Osteocyte (in vitro differentiated cells): ENCODE data around the gene OR1F1. TPM values are rescaled to one million over a fixed set of nuclear protein-coding genes. Genes with fewer than 3 reads are reported as not detected.
"Not testable (repeated sequence)": the region's sequence is repeated elsewhere in the genome, so short reads cannot be mapped to it uniquely, and the experiment has no call there.

Experiments used
- DNase-seq: peaks from one replicate; pipeline ENCODE4 v3.0.0; 2021; ENCODE audit warnings: mixed read lengths; ENCODE audit not compliant: unreplicated experiment; ENCODE audit errors: extremely low spot score
- H3K27ac Mint-ChIP-seq: one replicate; pipeline ENCODE4 v1.8.0; 2021; ENCODE audit warnings: mild to moderate bottlenecking, mixed read lengths; ENCODE audit not compliant: unreplicated experiment
- H3K27me3 Mint-ChIP-seq: one replicate; pipeline ENCODE4 v1.8.0; 2021; ENCODE audit warnings: mixed read lengths; ENCODE audit not compliant: unreplicated experiment
- H3K36me3 Mint-ChIP-seq: one replicate; pipeline ENCODE4 v1.8.0; 2021; ENCODE audit warnings: mixed read lengths; ENCODE audit not compliant: unreplicated experiment
- H3K4me1 Mint-ChIP-seq: one replicate; pipeline ENCODE4 v1.8.0; 2021; ENCODE audit warnings: mixed read lengths; ENCODE audit not compliant: unreplicated experiment
- H3K4me3 Mint-ChIP-seq: one replicate; pipeline ENCODE4 v1.8.0; 2021; ENCODE audit warnings: mild to moderate bottlenecking, moderate library complexity, mixed read lengths; ENCODE audit not compliant: unreplicated experiment
- H3K9me3 Mint-ChIP-seq: one replicate; pipeline ENCODE4 v1.8.0; 2021; ENCODE audit warnings: mixed read lengths; ENCODE audit not compliant: unreplicated experiment
- total RNA-seq: library from RNA; stranded (reverse); gene quantifications from 2 replicates; pipeline ENCODE4 v1.2.1, GENCODE V29; 2021
- TF ChIP-seq, protein P1 (sequence below): fragments of 200-600 bp; sonication (generic); IDR thresholded peaks from 2 replicates; pipeline ENCODE4 v1.5.0; 2021; ENCODE audit warnings: antibody characterized with exemption, mild to moderate bottlenecking, moderate library complexity

OR1F1 gene
- total RNA-seq, 1 donor from 2014 or later: not detected

DNA sequence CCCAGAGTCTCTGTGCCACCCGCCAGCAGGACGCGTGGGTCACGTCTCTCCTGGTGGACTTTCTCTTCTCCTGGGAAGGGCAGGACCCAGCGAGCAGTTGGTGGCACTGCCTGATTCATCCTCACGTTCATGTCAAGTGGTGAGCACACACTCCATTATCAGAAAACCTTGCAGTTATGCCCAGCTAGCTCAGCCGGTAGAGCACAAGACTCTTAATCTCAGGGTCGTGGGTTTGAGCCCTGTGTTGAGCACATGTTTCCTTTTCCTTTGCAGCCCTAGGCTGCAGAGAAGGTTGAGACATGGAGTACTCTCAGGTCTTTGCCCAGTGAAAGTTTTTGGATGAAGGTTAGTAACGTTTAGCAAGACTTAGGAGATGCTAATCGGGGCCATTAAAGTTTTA is 8.0 kb downstream of the OR1F1 start:
- Mint-ChIP-seq H3K27me3 (peaks cover 26% of the 10 kb centered on the region), H3K9me3 (no peaks in the 10 kb centered on the region), H3K36me3 (no peaks in the 10 kb centered on the region), H3K27ac (no peak overlapping the region), H3K4me1 (peaks cover 9% of the 10 kb centered on the region), H3K4me3 (no peak overlapping the region)
- DNase-seq: no peak
- TF ChIP-seq, protein P1, sequence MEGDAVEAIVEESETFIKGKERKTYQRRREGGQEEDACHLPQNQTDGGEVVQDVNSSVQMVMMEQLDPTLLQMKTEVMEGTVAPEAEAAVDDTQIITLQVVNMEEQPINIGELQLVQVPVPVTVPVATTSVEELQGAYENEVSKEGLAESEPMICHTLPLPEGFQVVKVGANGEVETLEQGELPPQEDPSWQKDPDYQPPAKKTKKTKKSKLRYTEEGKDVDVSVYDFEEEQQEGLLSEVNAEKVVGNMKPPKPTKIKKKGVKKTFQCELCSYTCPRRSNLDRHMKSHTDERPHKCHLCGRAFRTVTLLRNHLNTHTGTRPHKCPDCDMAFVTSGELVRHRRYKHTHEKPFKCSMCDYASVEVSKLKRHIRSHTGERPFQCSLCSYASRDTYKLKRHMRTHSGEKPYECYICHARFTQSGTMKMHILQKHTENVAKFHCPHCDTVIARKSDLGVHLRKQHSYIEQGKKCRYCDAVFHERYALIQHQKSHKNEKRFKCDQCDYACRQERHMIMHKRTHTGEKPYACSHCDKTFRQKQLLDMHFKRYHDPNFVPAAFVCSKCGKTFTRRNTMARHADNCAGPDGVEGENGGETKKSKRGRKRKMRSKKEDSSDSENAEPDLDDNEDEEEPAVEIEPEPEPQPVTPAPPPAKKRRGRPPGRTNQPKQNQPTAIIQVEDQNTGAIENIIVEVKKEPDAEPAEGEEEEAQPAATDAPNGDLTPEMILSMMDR: no peak

DNA sequence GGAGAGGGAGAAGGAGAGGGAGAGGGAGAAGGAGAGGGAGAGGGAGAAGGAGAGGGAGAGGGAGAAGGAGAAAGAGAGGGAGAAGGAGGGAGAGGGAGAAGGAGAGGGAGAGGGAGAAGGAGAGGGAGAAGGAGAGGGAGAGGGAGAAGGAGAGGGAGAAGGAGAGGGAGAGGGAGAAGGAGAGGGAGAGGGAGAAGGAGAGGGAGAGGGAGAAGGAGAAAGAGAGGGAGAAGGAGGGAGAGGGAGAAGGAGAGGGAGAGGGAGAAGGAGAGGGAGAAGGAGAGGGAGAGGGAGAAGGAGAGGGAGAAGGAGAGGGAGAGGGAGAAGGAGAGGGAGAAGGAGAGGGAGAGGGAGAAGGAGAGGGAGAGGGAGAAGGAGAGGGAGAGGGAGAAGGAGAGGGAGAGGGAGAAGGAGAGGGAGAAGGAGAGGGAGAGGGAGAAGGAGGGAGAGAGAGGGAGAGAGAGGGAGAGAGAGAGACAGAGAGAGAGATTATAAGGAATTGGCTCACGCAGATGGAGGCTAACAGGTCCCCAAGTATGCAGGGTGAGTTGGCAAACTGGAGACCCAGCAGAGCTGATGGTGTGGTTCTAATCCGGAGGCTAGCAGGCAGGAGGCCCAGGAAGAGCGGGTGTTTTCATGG is 9.8 kb downstream of the OR1F1 start:
- not testable (repeated sequence) for H3K4me1 Mint-ChIP-seq, H3K9me3 Mint-ChIP-seq, DNase-seq, H3K36me3 Mint-ChIP-seq, H3K27ac Mint-ChIP-seq, H3K4me3 Mint-ChIP-seq
- peaks cover 27% of the 10 kb centered on the region for H3K27me3 Mint-ChIP-seq

GRCh38 chr16:3198334-3199072 is 10.5 kb downstream of the OR1F1 start:
- Mint-ChIP-seq H3K27ac (no peak overlapping the region), H3K4me3 (no peak overlapping the region), H3K4me1 (no peaks in the 10 kb centered on the region), H3K36me3 (no peaks in the 10 kb centered on the region), H3K27me3 (peaks cover 27% of the 10 kb centered on the region), H3K9me3 (no peaks in the 10 kb centered on the region)
- TF ChIP-seq, protein P1: no peak
- DNase-seq: no peak

DNA sequence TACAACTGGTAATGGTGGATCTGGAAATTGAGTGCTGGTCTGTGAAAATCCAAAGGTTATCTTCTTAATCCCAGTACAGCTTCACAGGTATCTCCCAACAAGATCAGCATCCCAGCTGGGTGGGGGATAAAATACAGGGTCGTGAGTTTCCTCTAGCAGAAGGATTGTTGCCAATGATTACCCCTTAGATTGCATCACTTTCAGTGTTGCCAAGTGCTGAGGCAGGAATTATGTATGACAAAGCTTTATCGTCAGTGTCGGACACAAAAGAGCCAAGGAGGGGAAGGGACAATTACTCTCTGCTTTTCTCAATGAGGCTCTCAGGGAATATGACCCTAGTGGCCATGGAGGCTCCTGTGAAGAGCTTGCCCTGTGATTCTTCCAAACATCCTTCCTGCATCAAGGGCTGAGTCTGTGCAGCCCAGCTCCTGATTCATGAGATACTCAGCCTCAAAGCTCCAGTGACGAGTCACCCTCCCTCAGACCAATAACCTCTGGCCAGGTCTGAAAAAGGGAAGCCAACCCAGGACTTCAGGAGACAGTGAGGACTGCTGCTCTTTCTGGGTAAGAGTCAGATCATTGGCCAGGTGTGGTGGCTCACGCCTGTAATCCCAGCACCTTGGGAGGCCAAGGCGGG is 15.0 kb downstream of the OR1F1 start:
- H3K27me3 Mint-ChIP-seq: peaks cover 18% of the 10 kb centered on the region
- no peak for DNase-seq
- no peaks in the 10 kb centered on the region for H3K36me3 Mint-ChIP-seq
- TF ChIP-seq, protein P1: no peak
- no peak overlapping the region for H3K27ac Mint-ChIP-seq
- peaks cover 14% of the 10 kb centered on the region for H3K9me3 Mint-ChIP-seq
- H3K4me1 Mint-ChIP-seq: no peaks in the 10 kb centered on the region
- H3K4me3 Mint-ChIP-seq: no peak overlapping the region

- not testable (repeated sequence) for H3K4me1 Mint-ChIP-seq, DNase-seq, H3K36me3 Mint-ChIP-seq, H3K4me3 Mint-ChIP-seq, H3K27ac Mint-ChIP-seq, H3K27me3 Mint-ChIP-seq
- peaks cover 14% of the 10 kb centered on the region for H3K9me3 Mint-ChIP-seq
Measured at GRCh38 chr16:3205939-3206338, 17.9 kb downstream of the OR1F1 start.
